Measurements from ENCODE around the gene SPEG. TPM values are rescaled to one million over a fixed set of nuclear protein-coding genes. Genes with fewer than 3 reads are reported as not detected.

The SPEG gene
- total RNA-seq, 1 experiment from 2014 or later: 55.3 TPM

GRCh38 chr2:219448099-219448775 lies 13.6 kb downstream of the SPEG start (continued):
- TF ChIP-seq ARID4B (CRISPR knock-in tag; IDR thresholded peaks at IDR 0.05; ENCODE audit: borderline replicate concordance) (peak; percentile 72; the same call in 1 of the 2 replicates), ATF2 (CRISPR knock-in tag; IDR thresholded peaks at IDR 0.05; ENCODE audit: borderline replicate concordance, low read depth) (no peak), ZNF671 (CRISPR knock-in tag; IDR thresholded peaks at IDR 0.05) (no peak), USF2 (CRISPR knock-in tag; IDR thresholded peaks at IDR 0.05) (no peak), ZNF423 (CRISPR knock-in tag; IDR thresholded peaks at IDR 0.05) (no peak), E2F1 (CRISPR knock-in tag; IDR thresholded peaks at IDR 0.05) (no peak), E2F5 (CRISPR knock-in tag; IDR thresholded peaks at IDR 0.05) (no peak), ESRRA (CRISPR knock-in tag; IDR thresholded peaks at IDR 0.05; ENCODE audit: borderline replicate concordance) (no peak), IRF2 (CRISPR knock-in tag; IDR thresholded peaks at IDR 0.05; ENCODE audit: borderline replicate concordance, low read depth) (no peak), MXD4 (CRISPR knock-in tag; IDR thresholded peaks at IDR 0.05; ENCODE audit: borderline replicate concordance) (no peak), FOXK1 (CRISPR knock-in tag; IDR thresholded peaks at IDR 0.05) (no peak)

GRCh38 chr2:219448776-219449341 lies 14.2 kb downstream of the SPEG start:
- Mint-ChIP-seq H3K4me3 (peak overlapping the region; percentile 33; the same call in 1 of the 2 replicates), H3K36me3 (no peaks in the 10 kb centered on the region), H3K4me1 (peaks cover 17% of the 10 kb centered on the region), H3K27me3 (ENCODE audit: low read depth) (peaks cover 7% of the 10 kb centered on the region), H3K27ac (no peak overlapping the region), H3K9me3 (no peaks in the 10 kb centered on the region)
- ChIA-PET CTCF (interaction anchor here (0.7 to 11.1 kb wide), 24 partner anchors 10 to 154 kb away, joined by 3 to 121 read pairs (median 4); partner anchors contain the start of genes CHPF, DES, DNPEP and INHA), POLR2A (interaction anchor here (1.3 to 2.7 kb wide), 2 partner anchors 9 to 11 kb away, joined by 4 to 8 read pairs; no protein-coding TSS in a partner anchor)
- ATAC-seq (peak; percentile 80), DNase-seq (ENCODE audit: low spot score) (peak; percentile 77)
- TF ChIP-seq TP53 (CRISPR knock-in tag; IDR thresholded peaks at IDR 0.05) (0 out of 2 replicates have a peak, but pooled peaks have one; percentile 7), SP1 (CRISPR knock-in tag; conservative IDR thresholded peaks at IDR 0.05) (0 out of 2 replicates have a peak, but pooled peaks have one; percentile 30), SOX15 (CRISPR knock-in tag; IDR thresholded peaks at IDR 0.05) (no peak), NR1H2 (CRISPR knock-in tag; IDR thresholded peaks at IDR 0.05) (no peak), TEAD4 (CRISPR knock-in tag; IDR thresholded peaks at IDR 0.05) (no peak), PRRX2 (CRISPR knock-in tag; IDR thresholded peaks at IDR 0.05) (no peak), FOXP4 (CRISPR knock-in tag; IDR thresholded peaks at IDR 0.05) (no peak), ZBTB43 (CRISPR knock-in tag; IDR thresholded peaks at IDR 0.05) (0 out of 2 replicates have a peak, but pooled peaks have one; percentile 17), MAX (CRISPR knock-in tag; IDR thresholded peaks at IDR 0.05) (no peak), GTF2I (CRISPR knock-in tag; conservative IDR thresholded peaks at IDR 0.05) (no peak), ATF2 (CRISPR knock-in tag; IDR thresholded peaks at IDR 0.05; ENCODE audit: borderline replicate concordance, low read depth) (no peak)
